A673 (cell line): ENCODE data around the gene LITAFD.

Source experiments
- CTCF ChIP-seq: fragments of 300-800, 200-600 bp; sonication (generic); conservative IDR thresholded peaks from 2 replicates; pipeline ENCODE4 v1.5.1; 2017; ENCODE audit warnings: low read depth, mild to moderate bottlenecking, antibody characterized with exemption, low read length, moderate library complexity, mixed read lengths
- EZH2 ChIP-seq: fragments of 200-600 bp; sonication (generic); IDR thresholded peaks from 2 replicates; pipeline ENCODE4 v1.6.1; 2017; ENCODE audit warnings: borderline replicate concordance, low read depth, mild to moderate bottlenecking, mixed read lengths, antibody characterized with exemption, low read length; ENCODE audit not compliant: poor library complexity, severe bottlenecking

- no peak for TF ChIP-seq CTCF
- no peak for TF ChIP-seq EZH2
Observed at GRCh38 chr16:8846401-8846932, 35.7 kb upstream of the LITAFD start.
